Measurements from ENCODE around the gene CIDEB. TPM values are rescaled to one million over a fixed set of nuclear protein-coding genes. Genes with fewer than 3 reads are reported as not detected.

Gene CIDEB
- total and polyA plus RNA-seq, 2 of the 4 experiments (the other 2 are of a cell fraction): under 0.01 to 0.19 TPM

DNA sequence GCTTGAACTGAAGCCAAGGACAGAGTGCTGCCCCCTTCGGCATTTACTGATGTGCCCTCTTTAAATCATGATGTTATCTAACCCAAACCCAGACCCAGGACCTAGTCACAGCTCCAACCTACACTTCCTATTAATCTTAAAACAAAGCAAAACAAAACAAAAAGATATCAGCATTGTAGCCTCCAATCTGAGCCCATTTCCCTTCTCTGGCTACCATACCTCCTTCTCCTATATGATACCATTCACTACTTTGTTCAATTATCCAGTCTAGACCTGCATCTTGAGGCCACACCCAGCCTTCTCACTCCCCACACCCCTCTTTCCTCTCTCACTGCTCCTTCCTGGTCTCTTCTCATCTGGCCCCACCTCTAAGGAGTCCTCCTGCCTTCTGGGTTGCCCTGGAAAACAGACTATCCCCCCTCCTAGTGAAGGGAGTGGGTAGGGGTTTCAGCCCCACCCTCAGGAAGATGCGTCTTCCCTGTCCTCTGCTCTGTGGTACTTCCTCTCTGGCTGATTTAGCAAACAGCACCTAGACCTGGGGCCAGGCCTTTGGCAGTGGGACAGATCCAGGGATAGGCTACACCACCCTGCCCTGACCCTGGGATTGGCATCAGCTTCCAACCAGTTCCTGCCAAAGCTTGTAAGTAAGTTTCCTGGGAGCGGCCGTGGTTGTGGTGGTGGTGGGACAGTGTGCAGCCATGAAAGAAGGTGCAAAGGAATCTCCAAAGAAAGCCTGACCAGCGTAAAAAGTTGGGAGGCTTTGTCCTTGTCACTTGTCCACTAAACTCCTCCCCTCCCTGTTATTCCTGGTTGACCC is 6.8 kb upstream of the CIDEB start:
- Histone ChIP-seq H3K79me1 (ENCODE audit: low read depth in 1 of 2, low read length in 2 of 2) (no peaks in the 10 kb centered on the region), H3K27ac (ENCODE audit: insufficient read depth, low read length) (no peak overlapping the region), H3K4me2 (ENCODE audit: low read depth, low read length) (no peak overlapping the region), H4K20me1 (ENCODE audit: insufficient read depth, low read length) (no peaks in the 10 kb centered on the region; the same call in 1 of the 2 replicates), H2BK5ac (ENCODE audit: low read depth, low read length, poor library complexity, severe bottlenecking) (no peak overlapping the region), H2AK5ac (ENCODE audit: low read depth, low read length) (no peak overlapping the region), H3K4me1 (ENCODE audit: control insufficient read depth, insufficient read depth, low read length) (peaks cover 10% of the 10 kb centered on the region; the same call in 1 of the 2 replicates), H2AK9ac (replicated peaks; ENCODE audit: low read depth, low read length, poor library complexity) (no peak overlapping the region), H4K5ac (ENCODE audit: low read depth, low read length) (no peak overlapping the region), H2BK15ac (ENCODE audit: low read depth, low read length) (no peak overlapping the region), H3K9ac (ENCODE audit: low read depth, low read length) (no peak overlapping the region), H3K9me3 (ENCODE audit: control insufficient read depth, insufficient read depth, low read length) (no peaks in the 10 kb centered on the region), H3K14ac (replicated peaks; ENCODE audit: low read depth, low read length) (no peak overlapping the region), H3K18ac (ENCODE audit: low read depth, low read length) (no peak overlapping the region), H3K4me3 (ENCODE audit: insufficient read depth, low read depth, low read length) (no peak overlapping the region), H2AFZ (replicated peaks; ENCODE audit: low read length, poor library complexity) (no peak overlapping the region), H3K23ac (ENCODE audit: low read depth, low read length) (no peak overlapping the region), H3K36me3 (ENCODE audit: control insufficient read depth, insufficient read depth, low read length) (no peaks in the 10 kb centered on the region), H3K27me3 (ENCODE audit: control insufficient read depth, insufficient read depth, low read length) (peaks cover 28% of the 10 kb centered on the region), H3K9me1 (ENCODE audit: insufficient read depth, low read length) (peaks cover 11% of the 10 kb centered on the region), H4K91ac (ENCODE audit: insufficient read depth, low read depth, low read length) (no peak overlapping the region), H3K4ac (ENCODE audit: low read depth, low read length) (no peak overlapping the region), H2BK20ac (ENCODE audit: low read depth, low read length) (no peak overlapping the region), H2BK120ac (ENCODE audit: low read depth, low read length) (no peak overlapping the region), H4K8ac (ENCODE audit: low read depth in 2 of 2, low read length in 2 of 2) (no peak overlapping the region), H3K56ac (ENCODE audit: extremely low read depth, insufficient read depth, low read length) (no peak overlapping the region)
- CTCF ChIA-PET: no interaction called here
- ATAC-seq (ENCODE audit: low read depth): no peak
- dilution Hi-C loops (cut with HindIII; ENCODE audit: low sequenced_read_pairs, unreplicated experiment): no loop called here
- POLR2A ChIA-PET (ENCODE audit: unreplicated experiment): no interaction called here
- no TSS peak for BruUV-seq (replicated peaks)
- TF ChIP-seq BHLHE40 (IDR thresholded peaks at IDR 0.05; ENCODE audit: low read depth, low read length) (no peak), POLR2A (IDR thresholded peaks at IDR 0.05; ENCODE audit: low read depth, low read length) (no peak), RCOR1 (IDR thresholded peaks at IDR 0.05; ENCODE audit: insufficient replicate concordance, low read length) (no peak), SMC3 (IDR thresholded peaks at IDR 0.05; ENCODE audit: low read depth, low read length) (no peak), RFX5 (IDR thresholded peaks at IDR 0.05; ENCODE audit: low read depth, low read length) (no peak), MAFK (IDR thresholded peaks at IDR 0.05; ENCODE audit: low read depth, low read length) (no peak), CEBPB (IDR thresholded peaks at IDR 0.05; ENCODE audit: low read depth, low read length) (no peak), RAD21 (IDR thresholded peaks at IDR 0.05; ENCODE audit: low read length) (no peak), CHD1 (IDR thresholded peaks at IDR 0.05; ENCODE audit: low read depth, low read length) (no peak), MAZ (IDR thresholded peaks at IDR 0.05; ENCODE audit: borderline replicate concordance, low read depth, low read length) (no peak), FOS (IDR thresholded peaks at IDR 0.05; ENCODE audit: low read depth, low read length) (no peak), MXI1 (IDR thresholded peaks at IDR 0.05; ENCODE audit: borderline replicate concordance, low read depth, low read length) (no peak)
- TF ChIP-seq, protein P1, sequence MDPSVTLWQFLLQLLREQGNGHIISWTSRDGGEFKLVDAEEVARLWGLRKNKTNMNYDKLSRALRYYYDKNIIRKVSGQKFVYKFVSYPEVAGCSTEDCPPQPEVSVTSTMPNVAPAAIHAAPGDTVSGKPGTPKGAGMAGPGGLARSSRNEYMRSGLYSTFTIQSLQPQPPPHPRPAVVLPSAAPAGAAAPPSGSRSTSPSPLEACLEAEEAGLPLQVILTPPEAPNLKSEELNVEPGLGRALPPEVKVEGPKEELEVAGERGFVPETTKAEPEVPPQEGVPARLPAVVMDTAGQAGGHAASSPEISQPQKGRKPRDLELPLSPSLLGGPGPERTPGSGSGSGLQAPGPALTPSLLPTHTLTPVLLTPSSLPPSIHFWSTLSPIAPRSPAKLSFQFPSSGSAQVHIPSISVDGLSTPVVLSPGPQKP (IDR thresholded peaks at IDR 0.05; ENCODE audit: borderline replicate concordance, low read depth, low read length): no peak
- TF ChIP-seq, protein P2, sequence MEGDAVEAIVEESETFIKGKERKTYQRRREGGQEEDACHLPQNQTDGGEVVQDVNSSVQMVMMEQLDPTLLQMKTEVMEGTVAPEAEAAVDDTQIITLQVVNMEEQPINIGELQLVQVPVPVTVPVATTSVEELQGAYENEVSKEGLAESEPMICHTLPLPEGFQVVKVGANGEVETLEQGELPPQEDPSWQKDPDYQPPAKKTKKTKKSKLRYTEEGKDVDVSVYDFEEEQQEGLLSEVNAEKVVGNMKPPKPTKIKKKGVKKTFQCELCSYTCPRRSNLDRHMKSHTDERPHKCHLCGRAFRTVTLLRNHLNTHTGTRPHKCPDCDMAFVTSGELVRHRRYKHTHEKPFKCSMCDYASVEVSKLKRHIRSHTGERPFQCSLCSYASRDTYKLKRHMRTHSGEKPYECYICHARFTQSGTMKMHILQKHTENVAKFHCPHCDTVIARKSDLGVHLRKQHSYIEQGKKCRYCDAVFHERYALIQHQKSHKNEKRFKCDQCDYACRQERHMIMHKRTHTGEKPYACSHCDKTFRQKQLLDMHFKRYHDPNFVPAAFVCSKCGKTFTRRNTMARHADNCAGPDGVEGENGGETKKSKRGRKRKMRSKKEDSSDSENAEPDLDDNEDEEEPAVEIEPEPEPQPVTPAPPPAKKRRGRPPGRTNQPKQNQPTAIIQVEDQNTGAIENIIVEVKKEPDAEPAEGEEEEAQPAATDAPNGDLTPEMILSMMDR (conservative IDR thresholded peaks at IDR 0.05; ENCODE audit: low read depth, low read length): no peak
- TF ChIP-seq, protein P3, sequence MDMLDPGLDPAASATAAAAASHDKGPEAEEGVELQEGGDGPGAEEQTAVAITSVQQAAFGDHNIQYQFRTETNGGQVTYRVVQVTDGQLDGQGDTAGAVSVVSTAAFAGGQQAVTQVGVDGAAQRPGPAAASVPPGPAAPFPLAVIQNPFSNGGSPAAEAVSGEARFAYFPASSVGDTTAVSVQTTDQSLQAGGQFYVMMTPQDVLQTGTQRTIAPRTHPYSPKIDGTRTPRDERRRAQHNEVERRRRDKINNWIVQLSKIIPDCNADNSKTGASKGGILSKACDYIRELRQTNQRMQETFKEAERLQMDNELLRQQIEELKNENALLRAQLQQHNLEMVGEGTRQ (IDR thresholded peaks at IDR 0.05; ENCODE audit: low read depth, low read length): no peak
- intact Hi-C loops (cut with micrococcal nuclease): no loop called here
- in situ Hi-C loops (cut with MboI; ENCODE audit: low sequenced_read_pairs): no loop called here
- no CpG with 5 or more reads among the region's 5 CpGs for whole genome bisulfite sequencing, 2 experiments (ENCODE audit: extremely low coverage in 2 of 2, insufficient read length in 1 of 2)
- DNase-seq: no peak
